Epithelial cell of esophagus (primary cell): ENCODE results near the gene CCDC7.
"Not testable (repeated sequence)": the region's sequence is repeated elsewhere in the genome, so short reads cannot be mapped to it uniquely, and the experiment has no call there.

Experiments
- DNase-seq: peaks from one replicate; pipeline ENCODE4 v3.0.0; 2010; ENCODE audit warnings: low read depth
- H3K4me3 ChIP-seq: 2 replicates; pipeline ENCODE4 v1.5.1; 2011; ENCODE audit warnings: mild to moderate bottlenecking, low read length, control low read depth
- CTCF ChIP-seq: IDR thresholded peaks from 2 replicates; pipeline ENCODE4 v1.5.1; 2011; ENCODE audit warnings: low read depth, mild to moderate bottlenecking, low read length, control low read depth, inconsistent platforms; ENCODE audit not compliant: insufficient read depth; ENCODE audit errors: missing control alignments

Gene CCDC7

GRCh38 chr10:32530231-32530630, 84.3 kb downstream of the CCDC7 start:
- H3K4me3 ChIP-seq = no peak overlapping the region
- no peak for DNase-seq
- no peak for TF ChIP-seq CTCF

GRCh38 chr10:32538256-32538655, 92.3 kb downstream of the CCDC7 start:
- no peak overlapping the region for H3K4me3 ChIP-seq
- no peak for DNase-seq
- TF ChIP-seq CTCF = no peak

GRCh38 chr10:32540691-32541470, 94.9 kb downstream of the CCDC7 start:
- no peak for DNase-seq
- no peak for TF ChIP-seq CTCF
- H3K4me3 ChIP-seq = no peak overlapping the region

- TF ChIP-seq CTCF = no peak
- peak; percentile 2 for DNase-seq
- H3K4me3 ChIP-seq = no peak overlapping the region
These were observed 102.3 kb downstream of the CCDC7 start for GRCh38 chr10:32548208-32548607.

GRCh38 chr10:32556783-32557395, 110.9 kb downstream of the CCDC7 start:
- no peak for DNase-seq
- TF ChIP-seq CTCF = no peak
- H3K4me3 ChIP-seq = no peak overlapping the region

- DNase-seq, H3K4me3 ChIP-seq: not testable (repeated sequence)
These were observed 116.8 kb downstream of the CCDC7 start for GRCh38 chr10:32562695-32563094.

- H3K4me3 ChIP-seq = no peak overlapping the region
- no peak for TF ChIP-seq CTCF
- DNase-seq = peak; percentile 14
These were observed 131.5 kb downstream of the CCDC7 start for GRCh38 chr10:32577448-32577847.
